COLO668 (cell line): ENCODE measurements around the gene ENPP7.

Experiments
- DNase-seq: peaks from one replicate; lab custom pipeline; 2025; ENCODE audit not compliant: unreplicated experiment; lab: John Stamatoyannopoulos, UW

ENPP7 gene

GRCh38 chr17:79789943-79790804 lies 59.4 kb downstream of the ENPP7 start:
- peak; percentile 59 for DNase-seq

- DNase-seq = no peak
Measured at GRCh38 chr17:79790805-79791734, 60.3 kb downstream of the ENPP7 start.

- no peak for DNase-seq
Measured at GRCh38 chr17:79791735-79792161, 61.0 kb downstream of the ENPP7 start.
